Vagina (tissue), 2 donors: ENCODE results near the gene GOLIM4. TPM values are rescaled to one million over a fixed set of nuclear protein-coding genes. Genes with fewer than 3 reads are reported as not detected.

Experiments used
- DNase-seq, 2 donors: peaks; one replicate each; pipeline ENCODE4 v3.0.0-alpha.2; 2017; ENCODE audit errors: extremely low spot score in 2 of 2
- H3K27ac ChIP-seq: fragments of 200-600 bp; sonication (generic); one replicate; pipeline ENCODE4 v1.5.1; 2019
- H3K27me3 ChIP-seq: fragments of 200-600 bp; sonication (generic); one replicate; pipeline ENCODE4 v1.5.1; 2019
- H3K36me3 ChIP-seq, 2 donors: fragments of 200-600 bp; sonication (generic); one replicate each; pipeline ENCODE4 v1.5.1; 2017 to 2019
- H3K4me1 ChIP-seq: fragments of 200-600 bp; sonication (generic); one replicate; pipeline ENCODE4 v1.5.1; 2019
- H3K4me3 ChIP-seq, 2 donors: fragments of 200-600 bp; sonication (generic); 1 replicate in 1 of 2; 2 replicates in 1 of 2; pipeline ENCODE4 v1.5.1; 2016 to 2019
- H3K9me3 ChIP-seq: fragments of 200-600 bp; sonication (generic); one replicate; pipeline ENCODE4 v1.5.1; 2019
- CTCF ChIP-seq, 3 experiments: fragments of 450-650 bp in 2 of 3; fragments of 200-600 bp in 1 of 3; sonication (generic) in 1 of 3; IDR thresholded peaks; one replicate each; pipeline ENCODE4 v1.5.1; 2017 to 2019; ENCODE audit warnings: antibody characterized with exemption in 3 of 3, mild to moderate bottlenecking in 2 of 3, moderate library complexity in 2 of 3
- POLR2A ChIP-seq, 2 donors: fragments of 450-650 bp; IDR thresholded peaks; one replicate each; pipeline ENCODE4 v1.6.1; 2017; ENCODE audit warnings: antibody characterized with exemption in 2 of 2, mild to moderate bottlenecking in 2 of 2, moderate library complexity in 2 of 2
- POLR2AphosphoS5 ChIP-seq, 2 donors: sonication (generic); formaldehyde crosslinking; IDR thresholded peaks; one replicate each; pipeline ENCODE4 v1.9.0; 2017; ENCODE audit warnings: antibody characterized with exemption in 2 of 2, mild to moderate bottlenecking in 2 of 2, low read depth in 1 of 2; ENCODE audit not compliant: insufficient read depth in 1 of 2
- intact Hi-C: fragments of 100-400 bp; cut with DNase I; formaldehyde crosslinking; loops from one replicate; pipeline ENCODE4 v1.15.1; 2023
- total RNA-seq: library from RNA; depleted of rRNA; stranded (reverse); fragments of >200 nt; gene quantifications from one replicate; pipeline ENCODE4 v1.2.3, GENCODE V29; 2016

Gene GOLIM4
- total RNA-seq, 1 donor from 2014 or later, result 36.8 TPM

DNA sequence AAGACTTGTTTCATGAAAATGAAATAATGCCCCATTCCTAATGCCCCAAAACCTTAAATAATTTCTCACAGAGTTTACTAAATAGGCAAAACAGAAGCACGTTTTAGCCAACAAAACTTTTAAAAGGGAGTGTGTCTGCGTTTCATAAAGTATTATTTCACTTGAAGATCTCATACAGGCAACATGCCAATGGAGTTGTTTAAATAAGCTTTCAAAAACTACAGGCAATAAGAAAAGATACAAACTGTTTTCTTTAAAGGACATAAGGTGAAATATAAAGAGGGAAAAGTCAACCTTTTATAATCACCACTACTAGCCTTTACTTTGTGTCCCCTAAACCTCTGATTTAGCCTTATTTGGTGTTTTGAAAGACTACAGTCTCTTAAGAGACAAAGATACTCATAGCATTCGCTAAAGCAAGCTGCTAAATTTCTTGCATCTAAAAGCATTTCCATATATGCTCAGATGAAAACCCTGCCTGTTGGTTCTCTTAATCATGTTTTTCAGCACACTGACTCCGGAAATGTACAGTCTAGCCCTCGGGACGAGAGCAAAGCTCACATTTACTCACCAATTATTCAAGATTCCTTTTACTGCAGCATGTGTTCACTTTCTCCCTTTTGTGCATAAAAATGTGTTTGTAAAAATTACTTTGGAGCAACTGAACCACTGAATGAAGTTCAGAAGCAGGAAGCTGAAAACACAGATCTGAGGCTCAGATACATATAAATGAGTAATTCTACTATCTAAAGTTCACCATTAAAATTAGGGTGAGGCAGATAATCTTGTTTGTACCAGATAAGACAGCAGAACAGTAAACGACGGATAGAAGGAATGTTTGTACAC lies 119.0 kb downstream of the GOLIM4 start:
- H3K9me3 ChIP-seq, result no peaks in the 10 kb centered on the region
- H3K36me3 ChIP-seq, result no peaks in the 10 kb centered on the region
- no peak for DNase-seq
- no peaks in the 10 kb centered on the region for H3K4me1 ChIP-seq
- intact Hi-C loops, result no loop called here
- H3K27me3 ChIP-seq, result no peaks in the 10 kb centered on the region
- no peak overlapping the region for H3K27ac ChIP-seq
- H3K4me3 ChIP-seq, result no peak overlapping the region
- TF ChIP-seq CTCF (IDR thresholded peaks at IDR 0.05) (no peak), POLR2A (IDR thresholded peaks at IDR 0.05) (no peak), POLR2AphosphoS5 (IDR thresholded peaks at IDR 0.05; ENCODE audit: insufficient read depth in 1 of 2, low read depth in 1 of 2) (no peak)

DNA sequence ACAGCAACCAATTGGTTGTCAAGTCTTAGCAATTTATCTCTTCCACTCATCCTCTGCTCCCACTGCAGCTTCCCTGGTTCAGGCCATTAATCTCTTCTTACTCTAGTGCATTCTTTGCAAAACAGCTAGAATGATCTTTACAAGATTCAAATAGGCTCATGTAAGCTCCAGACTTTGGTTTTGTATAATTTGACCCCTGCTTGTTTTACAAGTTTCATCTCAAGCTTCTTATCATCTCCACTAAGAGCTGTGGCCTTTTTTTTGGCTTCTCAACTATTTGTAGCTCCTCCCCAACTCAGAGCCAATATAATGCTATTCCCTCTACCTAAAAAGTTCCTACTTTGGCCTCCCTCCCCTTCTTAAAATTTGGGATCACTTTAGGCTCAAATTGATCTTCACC lies 121.8 kb downstream of the GOLIM4 start:
- Histone ChIP-seq H3K4me1 (no peaks in the 10 kb centered on the region), H3K27me3 (no peaks in the 10 kb centered on the region), H3K9me3 (no peaks in the 10 kb centered on the region), H3K36me3 (no peaks in the 10 kb centered on the region), H3K4me3 (no peak overlapping the region), H3K27ac (no peak overlapping the region)
- TF ChIP-seq CTCF (IDR thresholded peaks at IDR 0.05) (no peak), POLR2AphosphoS5 (IDR thresholded peaks at IDR 0.05; ENCODE audit: insufficient read depth in 1 of 2, low read depth in 1 of 2) (no peak), POLR2A (IDR thresholded peaks at IDR 0.05) (no peak)
- intact Hi-C loops, result no loop called here
- no peak for DNase-seq

DNA sequence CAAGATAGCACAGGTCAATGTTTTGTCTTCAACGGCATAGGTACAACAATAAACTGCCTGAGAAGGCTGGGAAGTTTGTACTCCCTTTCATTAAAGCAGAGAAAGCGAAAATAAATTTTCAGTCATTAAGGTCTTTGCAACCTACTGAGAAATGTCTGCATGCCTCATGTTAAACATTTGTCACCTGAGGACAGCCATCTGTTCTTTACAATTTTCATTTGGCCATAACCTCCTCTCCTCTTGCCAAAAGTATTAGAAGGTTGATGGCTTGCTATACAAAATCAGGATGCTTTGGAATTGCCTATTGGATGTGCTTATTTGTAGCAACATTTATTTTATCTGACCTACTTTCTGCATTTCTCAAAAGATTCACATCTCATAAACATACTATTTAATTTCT lies 122.7 kb downstream of the GOLIM4 start:
- Histone ChIP-seq H3K4me3 (no peak overlapping the region), H3K4me1 (no peaks in the 10 kb centered on the region), H3K9me3 (no peaks in the 10 kb centered on the region), H3K36me3 (no peaks in the 10 kb centered on the region), H3K27me3 (no peaks in the 10 kb centered on the region), H3K27ac (no peak overlapping the region)
- DNase-seq, result no peak
- intact Hi-C loops, result no loop called here
- TF ChIP-seq POLR2AphosphoS5 (IDR thresholded peaks at IDR 0.05; ENCODE audit: insufficient read depth in 1 of 2, low read depth in 1 of 2), result no peak
- no peak for TF ChIP-seq POLR2A (IDR thresholded peaks at IDR 0.05)
- TF ChIP-seq CTCF (IDR thresholded peaks at IDR 0.05), result no peak

- Histone ChIP-seq H3K4me3 (no peak overlapping the region), H3K27ac (no peak overlapping the region), H3K4me1 (no peaks in the 10 kb centered on the region), H3K36me3 (no peaks in the 10 kb centered on the region), H3K27me3 (no peaks in the 10 kb centered on the region), H3K9me3 (no peaks in the 10 kb centered on the region)
- DNase-seq, result no peak
- TF ChIP-seq CTCF (IDR thresholded peaks at IDR 0.05) (no peak), POLR2AphosphoS5 (IDR thresholded peaks at IDR 0.05; ENCODE audit: insufficient read depth in 1 of 2, low read depth in 1 of 2) (no peak), POLR2A (IDR thresholded peaks at IDR 0.05) (no peak)
- intact Hi-C loops, result no loop called here
These were observed 123.2 kb downstream of the GOLIM4 start for GRCh38 chr3:167972502-167972901.

DNA sequence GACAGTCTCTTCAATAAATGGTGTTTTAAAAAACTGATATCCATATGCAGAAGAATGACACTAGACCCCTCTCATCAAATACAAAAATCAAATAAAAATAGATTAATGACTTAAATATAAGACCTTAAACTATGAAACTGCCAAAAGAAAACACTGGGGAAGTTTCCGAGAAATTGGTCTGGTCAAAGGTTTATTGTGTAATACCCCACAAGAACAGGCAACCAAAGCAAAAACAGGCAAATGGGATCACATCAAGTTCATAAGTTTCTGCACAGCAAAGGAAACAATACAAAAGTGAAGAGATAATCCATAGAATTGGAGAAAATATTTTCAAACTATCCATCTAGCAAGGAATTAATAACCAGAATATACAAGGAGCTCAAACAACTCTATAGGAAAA lies 126.2 kb downstream of the GOLIM4 start:
- no peak for DNase-seq
- no peak overlapping the region for H3K27ac ChIP-seq
- no peaks in the 10 kb centered on the region for H3K27me3 ChIP-seq
- TF ChIP-seq POLR2A (IDR thresholded peaks at IDR 0.05) (no peak), POLR2AphosphoS5 (IDR thresholded peaks at IDR 0.05; ENCODE audit: insufficient read depth in 1 of 2, low read depth in 1 of 2) (no peak), CTCF (IDR thresholded peaks at IDR 0.05) (no peak)
- H3K9me3 ChIP-seq, result no peaks in the 10 kb centered on the region
- no peak overlapping the region for H3K4me3 ChIP-seq
- intact Hi-C loops, result no loop called here
- H3K4me1 ChIP-seq, result no peaks in the 10 kb centered on the region
- H3K36me3 ChIP-seq, result no peaks in the 10 kb centered on the region
